Hepatocyte (in vitro differentiated cells): ENCODE data around the gene KIF11. TPM values are rescaled to one million over a fixed set of nuclear protein-coding genes. Genes with fewer than 3 reads are reported as not detected.
A peak's percentile ranks its signal among the peaks of the same experiment; 100 is the strongest.

Source experiments
- DNase-seq: peaks from one replicate; pipeline ENCODE4 v3.0.0-alpha.2; 2016; ENCODE audit warnings: low spot score
- H2AFZ ChIP-seq: fragments of 200-600 bp; sonication (generic); 2 replicates; pipeline ENCODE4 v1.6.0; 2016; ENCODE audit warnings: antibody characterized with exemption, mild to moderate bottlenecking
- H3K27ac ChIP-seq: fragments of 200-600 bp; sonication (generic); 2 replicates; pipeline ENCODE4 v1.5.1; 2016; ENCODE audit warnings: mild to moderate bottlenecking
- H3K27me3 ChIP-seq: fragments of 200-600 bp; sonication (generic); 2 replicates; pipeline ENCODE4 v1.6.1; 2016
- H3K36me3 ChIP-seq: fragments of 200-600 bp; sonication (generic); replicated peaks from 2 replicates; pipeline ENCODE4 v1.5.1; 2016; ENCODE audit warnings: low read depth; ENCODE audit not compliant: insufficient read depth
- H3K4me1 ChIP-seq: fragments of 200-600 bp; sonication (generic); 2 replicates; pipeline ENCODE4 v1.5.1; 2016; ENCODE audit warnings: mild to moderate bottlenecking, moderate library complexity; ENCODE audit not compliant: insufficient read depth
- H3K4me2 ChIP-seq: fragments of 200-600 bp; sonication (generic); 2 replicates; pipeline ENCODE4 v1.6.0; 2016
- H3K4me3 ChIP-seq: fragments of 200-600 bp; sonication (generic); 2 replicates; pipeline ENCODE4 v1.5.1; 2016; ENCODE audit warnings: mild to moderate bottlenecking
- H3K79me2 ChIP-seq: fragments of 200-600 bp; sonication (generic); 2 replicates; pipeline ENCODE4 v1.6.0; 2017; ENCODE audit warnings: mild to moderate bottlenecking
- H3K9me2 ChIP-seq: fragments of 200-600 bp; sonication (generic); replicated peaks from 2 replicates; pipeline ENCODE4 v1.6.0; 2017; ENCODE audit warnings: mild to moderate bottlenecking; ENCODE audit not compliant: insufficient read depth
- H3K9me3 ChIP-seq: fragments of 200-600 bp; sonication (generic); 2 replicates; pipeline ENCODE4 v1.5.1; 2016; ENCODE audit warnings: low read depth, mild to moderate bottlenecking
- H4K20me1 ChIP-seq: fragments of 200-600 bp; sonication (generic); 2 replicates; pipeline ENCODE4 v1.6.0; 2016; ENCODE audit warnings: mild to moderate bottlenecking; ENCODE audit not compliant: insufficient read depth, poor library complexity, severe bottlenecking
- EZH2 ChIP-seq: fragments of 200-600 bp; sonication (generic); IDR thresholded peaks from 2 replicates; pipeline ENCODE4 v1.6.1; 2016; ENCODE audit warnings: antibody characterized with exemption, mild to moderate bottlenecking, borderline replicate concordance
- EZH2phosphoT487 ChIP-seq: fragments of 200-600 bp; sonication (generic); IDR thresholded peaks from one replicate; pipeline ENCODE4 v1.6.1; 2018; ENCODE audit warnings: antibody characterized with exemption, mild to moderate bottlenecking, low read depth, moderate library complexity; ENCODE audit not compliant: unreplicated experiment, severe bottlenecking
- WGBS: methylation state at CpG from one replicate; pipeline ENCODE4 v1.1.6; 2016; ENCODE audit warnings: low lambda C conversion rate; ENCODE audit errors: missing lambda C conversion rate; 5-methylcytosine and 5-hydroxymethylcytosine counted together
- polyA plus RNA-seq: library from polyadenylated mRNA; unstranded; fragments of >200 nt; fragmentation: Nextera tagmentation; extraction: Ambion mirVana; gene quantifications from 2 replicates; pipeline ENCODE4 v1.2.1, GENCODE V29; 2016
- total RNA-seq: library from RNA; depleted of rRNA; stranded (reverse); fragments of >200 nt; gene quantifications from 2 replicates; pipeline ENCODE4 v1.2.3, GENCODE V29; 2014
- TF ChIP-seq, protein P1 (sequence below): fragments of 200-600 bp; sonication (generic); IDR thresholded peaks from 2 replicates; pipeline ENCODE4 v1.5.1; 2016; ENCODE audit warnings: antibody characterized with exemption, mild to moderate bottlenecking; ENCODE audit not compliant: poor library complexity

The KIF11 gene
- total and polyA plus RNA-seq, 2 experiments from 2014 or later: 3.2 to 9.2 TPM

DNA sequence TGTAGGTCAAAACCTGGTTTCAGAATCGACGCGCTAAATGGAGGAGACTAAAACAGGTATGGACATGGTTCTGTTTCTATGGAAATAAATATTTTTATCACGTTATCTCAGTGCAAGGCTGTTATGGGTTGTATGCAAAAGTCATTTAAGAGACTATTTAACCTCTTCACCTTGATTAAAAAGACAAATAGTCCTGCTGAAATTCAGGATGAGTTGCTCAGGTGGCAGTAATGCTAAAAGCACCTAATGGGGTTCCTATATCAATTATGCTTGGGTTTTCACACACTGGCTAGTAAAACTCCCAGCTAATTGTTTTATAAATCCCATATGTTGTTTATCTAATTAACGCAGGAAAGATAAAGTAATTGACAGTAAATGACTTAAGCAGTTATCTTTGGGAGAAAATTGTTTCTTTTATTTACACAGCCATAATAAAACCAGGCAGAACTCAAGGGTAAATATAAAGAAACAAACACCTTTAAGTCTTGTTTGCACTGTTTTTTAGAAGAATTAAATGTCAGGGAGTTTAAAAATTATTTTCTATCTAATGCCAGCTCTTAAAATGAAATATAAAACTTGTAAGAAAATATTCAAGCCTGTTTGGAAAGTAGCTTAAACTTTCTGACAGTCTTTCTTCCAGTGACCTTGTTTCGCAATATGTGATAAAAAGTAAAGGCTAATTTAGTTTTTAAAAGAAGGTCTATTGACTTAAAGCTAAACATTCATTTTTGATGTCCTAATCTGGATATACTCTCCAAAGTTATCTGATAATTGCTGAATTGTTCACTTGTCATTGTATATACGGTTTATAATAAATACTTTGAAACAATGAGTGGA lies 100.0 kb downstream of the KIF11 start:
- Histone ChIP-seq H4K20me1 (no peaks in the 10 kb centered on the region), H3K79me2 (no peaks in the 10 kb centered on the region), H3K9me2 (no peaks in the 10 kb centered on the region), H3K27ac (no peak overlapping the region), H3K27me3 (peaks cover 88% of the 10 kb centered on the region), H3K9me3 (no peaks in the 10 kb centered on the region), H3K4me2 (peak overlapping the region; percentile 75), H2AFZ (no peak overlapping the region), H3K36me3 (no peaks in the 10 kb centered on the region), H3K4me3 (no peak overlapping the region), H3K4me1 (peaks cover 14% of the 10 kb centered on the region)
- DNase-seq: no peak
- TF ChIP-seq EZH2 (no peak), EZH2phosphoT487 (peak; percentile 41)
- 15% methylated on average over 7 of the region's 7 CpGs for WGBS

DNA sequence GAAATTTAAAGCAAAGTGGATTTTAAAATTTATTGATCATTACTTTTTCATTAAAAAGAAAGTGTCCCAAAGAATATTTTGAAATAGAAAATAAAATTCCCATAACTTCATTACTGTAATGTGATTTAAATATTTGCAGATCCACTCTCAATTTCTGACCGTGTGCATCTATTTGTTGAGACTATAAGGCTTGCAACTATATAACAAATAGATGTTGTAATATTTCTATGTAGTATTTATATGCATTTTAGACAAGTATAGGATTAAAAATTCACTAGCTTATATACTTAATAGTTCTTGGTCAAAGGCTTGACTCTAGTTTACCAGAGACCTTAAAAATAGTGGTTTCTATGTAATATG lies 100.6 kb downstream of the KIF11 start:
- Histone ChIP-seq H3K4me3 (no peak overlapping the region), H2AFZ (no peak overlapping the region)
- no peak for DNase-seq

DNA sequence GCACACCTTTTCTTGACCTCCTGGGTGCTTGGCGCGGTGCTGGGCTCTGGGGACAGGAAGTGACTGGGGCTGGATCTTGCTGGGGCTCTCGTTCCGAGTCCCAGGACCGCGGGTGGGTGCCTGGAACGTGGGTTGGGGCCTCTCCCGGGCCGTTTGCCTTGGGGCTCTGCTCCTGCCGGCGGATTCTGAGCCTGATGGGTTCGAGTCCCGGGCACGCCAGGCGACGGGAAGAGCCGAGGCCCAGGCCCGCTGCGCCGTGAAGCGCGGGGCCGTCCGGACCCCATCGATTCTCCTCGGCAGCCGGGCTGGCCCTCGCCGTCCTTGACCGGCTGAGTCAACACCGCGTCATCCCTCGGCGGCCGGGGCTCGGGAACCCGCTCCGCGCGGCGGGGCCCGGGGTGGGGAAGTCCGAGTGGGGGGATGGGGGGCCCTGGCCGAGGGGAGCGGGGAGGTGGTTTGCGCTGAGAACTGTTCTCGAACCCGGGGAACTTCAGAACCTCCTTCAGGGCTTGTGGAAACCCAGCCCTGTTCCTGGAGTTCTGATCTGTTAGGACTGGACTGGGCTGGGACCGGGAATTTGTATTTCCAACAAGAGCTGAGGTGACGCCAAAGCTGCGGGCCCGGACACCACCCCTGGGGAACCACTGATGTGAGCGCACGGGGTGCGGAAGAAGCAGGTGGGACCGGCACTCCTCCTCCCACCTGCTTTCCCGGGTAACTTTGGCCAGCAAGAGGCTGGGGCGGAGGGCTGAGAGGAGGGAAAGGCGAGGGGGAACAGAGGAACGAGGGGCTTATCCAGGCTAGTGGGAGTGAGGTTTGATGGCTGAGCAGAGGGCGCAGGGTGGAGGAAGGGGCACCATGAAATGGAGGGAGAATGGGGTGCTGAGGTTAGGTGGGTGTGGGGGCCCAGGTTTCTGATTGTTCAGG lies 103.0 kb downstream of the KIF11 start:
- peak; percentile 61 for DNase-seq
- H3K36me3 ChIP-seq: no peaks in the 10 kb centered on the region
- H3K4me3 ChIP-seq: no peak overlapping the region
- H3K27me3 ChIP-seq: peaks cover 74% of the 10 kb centered on the region
- H3K4me2 ChIP-seq: peak overlapping the region; percentile 72
- H4K20me1 ChIP-seq: no peaks in the 10 kb centered on the region
- H3K4me1 ChIP-seq: peaks cover 10% of the 10 kb centered on the region
- no peaks in the 10 kb centered on the region for H3K9me2 ChIP-seq
- peak overlapping the region; percentile 17 for H2AFZ ChIP-seq
- WGBS: 16% methylated on average over 52 of the region's 61 CpGs
- no peaks in the 10 kb centered on the region for H3K9me3 ChIP-seq
- H3K27ac ChIP-seq: no peak overlapping the region
- H3K79me2 ChIP-seq: no peaks in the 10 kb centered on the region
- peak; percentile 53 for TF ChIP-seq EZH2
- TF ChIP-seq, protein P1, sequence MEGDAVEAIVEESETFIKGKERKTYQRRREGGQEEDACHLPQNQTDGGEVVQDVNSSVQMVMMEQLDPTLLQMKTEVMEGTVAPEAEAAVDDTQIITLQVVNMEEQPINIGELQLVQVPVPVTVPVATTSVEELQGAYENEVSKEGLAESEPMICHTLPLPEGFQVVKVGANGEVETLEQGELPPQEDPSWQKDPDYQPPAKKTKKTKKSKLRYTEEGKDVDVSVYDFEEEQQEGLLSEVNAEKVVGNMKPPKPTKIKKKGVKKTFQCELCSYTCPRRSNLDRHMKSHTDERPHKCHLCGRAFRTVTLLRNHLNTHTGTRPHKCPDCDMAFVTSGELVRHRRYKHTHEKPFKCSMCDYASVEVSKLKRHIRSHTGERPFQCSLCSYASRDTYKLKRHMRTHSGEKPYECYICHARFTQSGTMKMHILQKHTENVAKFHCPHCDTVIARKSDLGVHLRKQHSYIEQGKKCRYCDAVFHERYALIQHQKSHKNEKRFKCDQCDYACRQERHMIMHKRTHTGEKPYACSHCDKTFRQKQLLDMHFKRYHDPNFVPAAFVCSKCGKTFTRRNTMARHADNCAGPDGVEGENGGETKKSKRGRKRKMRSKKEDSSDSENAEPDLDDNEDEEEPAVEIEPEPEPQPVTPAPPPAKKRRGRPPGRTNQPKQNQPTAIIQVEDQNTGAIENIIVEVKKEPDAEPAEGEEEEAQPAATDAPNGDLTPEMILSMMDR: no peak

More for the DNA sequence above, 100.6 kb downstream of the KIF11 start:
- H3K9me2 ChIP-seq: no peaks in the 10 kb centered on the region
- peak overlapping the region; percentile 5 for H3K4me2 ChIP-seq
- H3K27ac ChIP-seq: no peak overlapping the region
- TF ChIP-seq EZH2phosphoT487: no peak
- H3K4me1 ChIP-seq: peaks cover 14% of the 10 kb centered on the region
- H3K36me3 ChIP-seq: no peaks in the 10 kb centered on the region
- H3K27me3 ChIP-seq: peaks cover 82% of the 10 kb centered on the region
- H4K20me1 ChIP-seq: no peaks in the 10 kb centered on the region
- no peaks in the 10 kb centered on the region for H3K79me2 ChIP-seq
- H3K9me3 ChIP-seq: no peaks in the 10 kb centered on the region
- 56% methylated on average over 1 of the region's 1 CpG for WGBS

DNA sequence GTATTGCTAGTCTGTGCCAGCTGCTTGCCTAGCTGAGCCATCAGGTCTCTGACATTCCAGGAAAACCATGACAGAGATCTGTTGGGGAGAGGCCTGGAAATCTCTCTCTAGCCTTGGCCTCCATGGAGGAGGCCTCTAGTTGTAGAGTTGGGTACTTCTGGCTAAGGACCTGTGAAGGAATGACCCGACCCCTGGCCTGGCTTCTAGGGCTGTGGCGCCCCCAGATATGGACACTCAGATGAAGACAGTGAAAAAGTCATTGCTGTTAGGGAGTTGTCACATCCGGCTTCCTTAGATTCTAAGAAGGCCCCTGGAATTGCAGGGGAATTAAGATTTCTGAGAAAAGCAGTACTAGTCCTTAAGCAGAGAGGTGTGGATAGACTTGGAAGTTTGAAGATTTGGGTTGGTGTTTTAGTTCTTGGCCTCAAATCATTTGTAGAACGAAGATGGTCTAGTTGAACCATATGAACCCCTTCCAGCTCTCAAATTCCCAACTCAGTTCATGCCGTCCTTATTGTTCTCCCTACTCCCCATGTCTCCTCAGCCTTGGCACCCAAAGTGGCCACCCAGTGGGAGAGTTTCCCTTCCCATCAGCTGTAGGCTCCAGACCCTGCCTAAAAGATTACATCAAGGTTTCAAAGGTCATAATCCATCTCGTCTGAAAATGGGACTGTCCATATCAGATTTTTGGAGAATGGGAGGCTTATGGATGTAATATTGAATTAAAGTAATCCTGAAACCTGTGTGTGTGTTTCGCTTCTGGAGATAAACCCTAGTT lies 103.9 kb downstream of the KIF11 start:
- Histone ChIP-seq H3K4me2 (no peak overlapping the region), H3K36me3 (no peaks in the 10 kb centered on the region), H3K79me2 (no peaks in the 10 kb centered on the region), H3K4me1 (peaks cover 10% of the 10 kb centered on the region), H3K27ac (no peak overlapping the region), H3K9me2 (no peaks in the 10 kb centered on the region), H3K9me3 (no peaks in the 10 kb centered on the region), H3K4me3 (no peak overlapping the region), H2AFZ (no peak overlapping the region), H4K20me1 (no peaks in the 10 kb centered on the region), H3K27me3 (peaks cover 74% of the 10 kb centered on the region)
- TF ChIP-seq EZH2phosphoT487: no peak
- TF ChIP-seq, protein P1: no peak
- TF ChIP-seq EZH2: no peak
- DNase-seq: no peak
- 66% methylated on average over 7 of the region's 7 CpGs for WGBS
